Measurements from ENCODE around the gene PPM1M. TPM values are rescaled to one million over a fixed set of nuclear protein-coding genes. Genes with fewer than 3 reads are reported as not detected.

Gene PPM1M
- total RNA-seq, 1 donor from 2014 or later = 44.6 TPM

GRCh38 chr3:52248816-52249547 is 3.4 kb downstream of the PPM1M start:
- H3K36me3 Mint-ChIP-seq (ENCODE audit: low read depth) = peaks cover 45% of the 10 kb centered on the region
- DNase-seq (no peak), ATAC-seq (ENCODE audit: low read depth) (no peak)
- intact Hi-C loops (cut with micrococcal nuclease) = loop anchor here (1.0 kb wide), 1 partner anchor 10 kb away; the partner anchor contains the start of gene TWF2
- no peak overlapping the region for H3K4me3 Mint-ChIP-seq
- no peaks in the 10 kb centered on the region for H3K27me3 Mint-ChIP-seq
- H3K4me1 Mint-ChIP-seq = peaks cover 63% of the 10 kb centered on the region
- POLR2A ChIA-PET = interaction anchor here (0.5 to 2.2 kb wide), 4 partner anchors 10 to 40 kb away, joined by 4 to 9 read pairs (median 8); partner anchors contain the start of genes GLYCTK and TWF2
- no peaks in the 10 kb centered on the region for H3K9me3 Mint-ChIP-seq
- H3K27ac Mint-ChIP-seq = peak overlapping the region; percentile 68
- no peak for TF ChIP-seq CTCF (IDR thresholded peaks at IDR 0.05)
- CTCF ChIA-PET = interaction anchor here (1.4 kb wide), 1 partner anchor 17 kb away, joined by 5 read pairs; no protein-coding TSS in a partner anchor

GRCh38 chr3:52249683-52250082 is 4.1 kb downstream of the PPM1M start:
- TF ChIP-seq CTCF (IDR thresholded peaks at IDR 0.05) = no peak
- Mint-ChIP-seq H3K36me3 (ENCODE audit: low read depth) (peaks cover 52% of the 10 kb centered on the region), H3K4me3 (no peak overlapping the region), H3K4me1 (peaks cover 61% of the 10 kb centered on the region), H3K9me3 (no peaks in the 10 kb centered on the region), H3K27me3 (no peaks in the 10 kb centered on the region), H3K27ac (peak overlapping the region; percentile 54)
- ATAC-seq (ENCODE audit: low read depth) (no peak), DNase-seq (no peak)
- intact Hi-C loops (cut with micrococcal nuclease) = no loop called here
- ChIA-PET CTCF (no interaction called here), POLR2A (interaction anchor here (0.5 to 2.2 kb wide), 2 partner anchors 24 to 39 kb away, joined by 4 to 9 read pairs; partner anchors contain the start of gene GLYCTK)

GRCh38 chr3:52250122-52250521 is 4.6 kb downstream of the PPM1M start:
- Mint-ChIP-seq H3K4me1 (peaks cover 57% of the 10 kb centered on the region), H3K4me3 (no peak overlapping the region), H3K36me3 (ENCODE audit: low read depth) (peaks cover 55% of the 10 kb centered on the region), H3K27me3 (no peaks in the 10 kb centered on the region), H3K27ac (peak overlapping the region; percentile 54), H3K9me3 (no peaks in the 10 kb centered on the region)
- no peak for TF ChIP-seq CTCF (IDR thresholded peaks at IDR 0.05)
- POLR2A ChIA-PET = interaction anchor here (2.2 to 4.3 kb wide), 2 partner anchors 10 to 38 kb away, joined by 9 to 51 read pairs; partner anchors contain the start of genes GLYCTK and TWF2
- CTCF ChIA-PET = interaction anchor here (1.2 kb wide), 1 partner anchor 19 kb away, joined by 3 read pairs; no protein-coding TSS in a partner anchor
- DNase-seq = no peak
- no peak for ATAC-seq (ENCODE audit: low read depth)
- intact Hi-C loops (cut with micrococcal nuclease) = no loop called here

GRCh38 chr3:52253314-52254304 is 8.1 kb downstream of the PPM1M start:
- H3K4me1 Mint-ChIP-seq = peaks cover 42% of the 10 kb centered on the region
- ChIA-PET POLR2A (interaction anchor here (0.6 to 6.0 kb wide), 18 partner anchors 10 to 311 kb away, joined by 3 to 88 read pairs (median 5); partner anchors contain the start of genes ACY1, GLYCTK, POC1A and TLR9), CTCF (interaction anchor here (0.6 to 3.5 kb wide), 12 partner anchors 9 to 1904 kb away, joined by 3 to 32 read pairs (median 5); partner anchors contain the start of genes TLR9 and WDR82)
- H3K36me3 Mint-ChIP-seq (ENCODE audit: low read depth) = peaks cover 77% of the 10 kb centered on the region
- peak overlapping the region; percentile 97 for H3K27ac Mint-ChIP-seq
- TF ChIP-seq CTCF (IDR thresholded peaks at IDR 0.05) = no peak
- ATAC-seq (ENCODE audit: low read depth) (peak; percentile 96), DNase-seq (peak; percentile 58)
- peak overlapping the region; percentile 76 for H3K4me3 Mint-ChIP-seq
- H3K27me3 Mint-ChIP-seq = no peaks in the 10 kb centered on the region
- intact Hi-C loops (cut with micrococcal nuclease) = loop anchor here (1.0 kb wide), 8 partner anchors 9 to 34 kb away; partner anchors contain the start of genes GLYCTK, TLR9, TWF2 and WDR82
- no peaks in the 10 kb centered on the region for H3K9me3 Mint-ChIP-seq

Data from activated B cell treated with CpG ODN at 0.5 μM for 24 hours (primary cell).